HAP-1 (cell line): Measurements from ENCODE around the gene TP53I13.

Source experiments
- DNase-seq, 2 experiments: peaks; one replicate each; pipeline ENCODE4 v3.0.0-alpha.2; 2016 to 2020; ENCODE audit warnings: low spot score in 2 of 2
- H3K27me3 ChIP-seq: fragments of 250-450 bp; sonication (Bioruptor Pico); 2 replicates; pipeline ENCODE4 v1.5.1; 2020; ENCODE audit warnings: low read depth, mild to moderate bottlenecking, moderate library complexity
- H3K36me3 ChIP-seq: fragments of 250-450 bp; sonication (Bioruptor Pico); replicated peaks from 2 replicates; pipeline ENCODE4 v1.5.1; 2020; ENCODE audit warnings: mild to moderate bottlenecking
- H3K4me1 ChIP-seq: fragments of 250-450 bp; sonication (Bioruptor Pico); 2 replicates; pipeline ENCODE4 v1.5.1; 2020; ENCODE audit warnings: mild to moderate bottlenecking
- H3K4me3 ChIP-seq: fragments of 250-450 bp; sonication (Bioruptor Pico); 2 replicates; pipeline ENCODE4 v1.5.1; 2020; ENCODE audit warnings: mild to moderate bottlenecking, moderate library complexity
- H3K9me3 ChIP-seq: fragments of 250-450 bp; sonication (Bioruptor Pico); 2 replicates; pipeline ENCODE4 v1.5.1; 2020; ENCODE audit warnings: mild to moderate bottlenecking, moderate library complexity
- in situ Hi-C: fragments of 300-500 bp; cut with MboI; formaldehyde crosslinking; loops from 3 replicates; pipeline ENCODE4 v1.14.3; 2020; ENCODE audit warnings: low sequenced_read_pairs, inconsistent platforms, mixed read lengths

TP53I13 gene

GRCh38 chr17:29571883-29572681, 3.6 kb downstream of the TP53I13 start:
- Histone ChIP-seq H3K36me3 (peaks cover 43% of the 10 kb centered on the region), H3K4me3 (no peak overlapping the region), H3K9me3 (no peaks in the 10 kb centered on the region), H3K27me3 (no peaks in the 10 kb centered on the region), H3K4me1 (no peaks in the 10 kb centered on the region)
- DNase-seq, result peak in 1 of 2 experiments; percentile 9
- in situ Hi-C loops, result no loop called here

- Histone ChIP-seq H3K4me1 (no peaks in the 10 kb centered on the region), H3K36me3 (peaks cover 52% of the 10 kb centered on the region)
- in situ Hi-C loops, result no loop called here
Observed at GRCh38 chr17:29572691-29573557, 4.4 kb downstream of the TP53I13 start.

GRCh38 chr17:29573558-29573869, 5.0 kb downstream of the TP53I13 start:
- peaks cover 57% of the 10 kb centered on the region for H3K36me3 ChIP-seq
- DNase-seq, result no peak
- no peaks in the 10 kb centered on the region for H3K27me3 ChIP-seq
- H3K9me3 ChIP-seq, result no peaks in the 10 kb centered on the region
- H3K4me3 ChIP-seq, result no peak overlapping the region
- in situ Hi-C loops, result no loop called here
- H3K4me1 ChIP-seq, result no peaks in the 10 kb centered on the region

More at GRCh38 chr17:29572691-29573557, 4.4 kb downstream of the TP53I13 start:
- Histone ChIP-seq H3K9me3 (no peaks in the 10 kb centered on the region), H3K4me3 (no peak overlapping the region), H3K27me3 (no peaks in the 10 kb centered on the region)
- peak in 1 of 2 experiments; percentile 22 for DNase-seq

- Histone ChIP-seq H3K4me1 (no peaks in the 10 kb centered on the region), H3K9me3 (no peaks in the 10 kb centered on the region), H3K4me3 (no peak overlapping the region), H3K36me3 (peaks cover 62% of the 10 kb centered on the region), H3K27me3 (no peaks in the 10 kb centered on the region)
- in situ Hi-C loops, result no loop called here
- DNase-seq, result no peak
Observed at GRCh38 chr17:29573871-29574731, 5.6 kb downstream of the TP53I13 start.

- Histone ChIP-seq H3K36me3 (peaks cover 68% of the 10 kb centered on the region), H3K9me3 (no peaks in the 10 kb centered on the region), H3K4me3 (no peak overlapping the region), H3K27me3 (no peaks in the 10 kb centered on the region), H3K4me1 (no peaks in the 10 kb centered on the region)
- in situ Hi-C loops, result no loop called here
- no peak for DNase-seq
Observed at GRCh38 chr17:29574732-29575510, 6.4 kb downstream of the TP53I13 start.

GRCh38 chr17:29575511-29576213, 7.2 kb downstream of the TP53I13 start:
- Histone ChIP-seq H3K36me3 (peaks cover 68% of the 10 kb centered on the region), H3K4me3 (no peak overlapping the region), H3K4me1 (no peaks in the 10 kb centered on the region), H3K9me3 (no peaks in the 10 kb centered on the region), H3K27me3 (no peaks in the 10 kb centered on the region)
- in situ Hi-C loops, result no loop called here
- DNase-seq, result no peak

- in situ Hi-C loops, result no loop called here
- Histone ChIP-seq H3K4me3 (no peak overlapping the region), H3K27me3 (no peaks in the 10 kb centered on the region), H3K4me1 (no peaks in the 10 kb centered on the region), H3K9me3 (no peaks in the 10 kb centered on the region), H3K36me3 (peaks cover 76% of the 10 kb centered on the region)
- DNase-seq, result no peak
Observed at GRCh38 chr17:29576214-29577000, 7.9 kb downstream of the TP53I13 start.

- Histone ChIP-seq H3K4me3 (no peak overlapping the region), H3K27me3 (no peaks in the 10 kb centered on the region), H3K4me1 (no peaks in the 10 kb centered on the region), H3K36me3 (peaks cover 75% of the 10 kb centered on the region), H3K9me3 (no peaks in the 10 kb centered on the region)
- in situ Hi-C loops, result no loop called here
- DNase-seq, result no peak
Observed at GRCh38 chr17:29577001-29577370, 8.5 kb downstream of the TP53I13 start.

GRCh38 chr17:29577385-29578211, 9.1 kb downstream of the TP53I13 start:
- Histone ChIP-seq H3K4me3 (no peak overlapping the region), H3K9me3 (no peaks in the 10 kb centered on the region), H3K4me1 (no peaks in the 10 kb centered on the region), H3K36me3 (peaks cover 78% of the 10 kb centered on the region), H3K27me3 (no peaks in the 10 kb centered on the region)
- in situ Hi-C loops, result no loop called here
- DNase-seq, result no peak

GRCh38 chr17:29578626-29579485, 10.4 kb downstream of the TP53I13 start:
- Histone ChIP-seq H3K36me3 (peaks cover 70% of the 10 kb centered on the region), H3K9me3 (no peaks in the 10 kb centered on the region), H3K4me3 (no peak overlapping the region), H3K27me3 (no peaks in the 10 kb centered on the region), H3K4me1 (no peaks in the 10 kb centered on the region)
- DNase-seq, result no peak
- in situ Hi-C loops, result no loop called here
